Endothelial cell of umbilical vein (primary cell): ENCODE results near the gene STUM. TPM values are rescaled to one million over a fixed set of nuclear protein-coding genes. Genes with fewer than 3 reads are reported as not detected.

Experiments
- BruUV-seq: library from RNA; stranded (reverse); fragments of 400-500 nt; replicated peaks from 2 replicates; lab custom pipeline; 2021; lab: Mats Ljungman, UMichigan
- CTCF ChIA-PET: fragments of 300-600, 350-600 bp; sonication (Branson Sonifier 250); formaldehyde crosslinking; loops from one replicate; lab custom pipeline; 2021; ENCODE audit warnings: antibody characterized with exemption, inconsistent platforms; lab: Charles Lee
- POLR2A ChIA-PET: fragments of 300-600, 350-600 bp; sonication (Branson Sonifier 250); formaldehyde crosslinking; loops from one replicate; lab custom pipeline; 2021; ENCODE audit warnings: antibody characterized with exemption, inconsistent platforms; lab: Charles Lee
- DNase-seq: peaks from one replicate; pipeline ENCODE4 v3.0.0-alpha.2; 2011; ENCODE audit warnings: low read depth, low spot score
- FAIRE-seq: peaks from 2 replicates; lab custom pipeline; 2011; peaks lifted over from hg19 to GRCh38; lab: Jason Lieb, UNC
- H2AFZ ChIP-seq: 2 replicates; pipeline ENCODE4 v1.6.0; 2012; ENCODE audit warnings: low read depth, low read length, control low read depth, inconsistent platforms
- H3K27ac ChIP-seq: 2 replicates; pipeline ENCODE4 v1.5.1; 2011; ENCODE audit warnings: low read depth, mild to moderate bottlenecking, control low read depth, low read length, moderate library complexity; ENCODE audit not compliant: insufficient read depth
- H3K27me3 ChIP-seq, 2 experiments: 2 replicates each; pipeline versions ENCODE4 v1.6.0 to v1.6.1; 2011; ENCODE audit warnings: low read length in 2 of 2, mixed read lengths in 1 of 2; ENCODE audit not compliant: control insufficient read depth in 2 of 2, insufficient read depth in 2 of 2
- H3K36me3 ChIP-seq, 2 experiments: 2 replicates in 1 of 2; 3 replicates in 1 of 2; pipeline ENCODE4 v1.5.1; 2011; ENCODE audit warnings: low read length in 2 of 2, mild to moderate bottlenecking in 1 of 2, moderate library complexity in 1 of 2; ENCODE audit not compliant: control insufficient read depth in 2 of 2, insufficient read depth in 2 of 2; ENCODE audit errors: extremely low read depth in 1 of 2
- H3K4me1 ChIP-seq: 3 replicates; pipeline ENCODE4 v1.5.1; 2011; ENCODE audit warnings: mild to moderate bottlenecking, low read length; ENCODE audit not compliant: control insufficient read depth, insufficient read depth; ENCODE audit errors: extremely low read depth
- H3K4me2 ChIP-seq: 2 replicates; pipeline ENCODE4 v1.6.1; 2011; ENCODE audit warnings: low read length, control low read depth, mixed read lengths; ENCODE audit not compliant: insufficient read depth
- H3K4me3 ChIP-seq, 3 experiments: fragments of 200-600 bp in 1 of 3; sonication (generic), shearing (Covaris generic) in 1 of 3; replicated peaks in 1 of 3; 2 replicates each; pipeline ENCODE4 v1.5.1; 2011 to 2016; ENCODE audit warnings: control low read depth in 3 of 3, low read length in 3 of 3, mild to moderate bottlenecking in 2 of 3, inconsistent platforms in 1 of 3, low read depth in 1 of 3, moderate library complexity in 1 of 3; ENCODE audit not compliant: insufficient read depth in 1 of 3
- H3K79me2 ChIP-seq: 2 replicates; pipeline ENCODE4 v1.6.0; 2012; ENCODE audit warnings: low read length, inconsistent platforms; ENCODE audit not compliant: control insufficient read depth, insufficient read depth
- H3K9ac ChIP-seq: replicated peaks from 2 replicates; pipeline ENCODE3; 2011; ENCODE audit warnings: low read length, control low read depth; ENCODE audit not compliant: insufficient read depth; ENCODE audit errors: extremely low read depth
- H3K9me1 ChIP-seq: replicated peaks from 3 replicates; pipeline ENCODE4 v1.6.0; 2011; ENCODE audit warnings: mild to moderate bottlenecking, low read length; ENCODE audit not compliant: control insufficient read depth, insufficient read depth; ENCODE audit errors: extremely low read depth
- H3K9me3 ChIP-seq: replicated peaks from 2 replicates; pipeline ENCODE4 v1.5.1; 2012; ENCODE audit warnings: low read length, inconsistent platforms; ENCODE audit not compliant: control insufficient read depth, insufficient read depth
- H4K20me1 ChIP-seq: replicated peaks from 2 replicates; pipeline ENCODE3; 2011; ENCODE audit warnings: mild to moderate bottlenecking, low read length; ENCODE audit not compliant: control insufficient read depth, insufficient read depth; ENCODE audit errors: extremely low read depth
- CTCF ChIP-seq, 2 donors: IDR thresholded peaks; 1 replicate in 1 of 2; 2 replicates in 1 of 2; pipeline ENCODE4 v1.5.1; 2011; ENCODE audit warnings: low read length in 2 of 2, mild to moderate bottlenecking in 2 of 2, moderate library complexity in 2 of 2, control low read depth in 1 of 2, inconsistent platforms in 1 of 2, low read depth in 1 of 2; ENCODE audit not compliant: insufficient read depth in 1 of 2; ENCODE audit errors: extremely low read depth in 1 of 2
- EZH2 ChIP-seq: IDR thresholded peaks from 2 replicates; pipeline ENCODE4 v1.6.1; 2012; ENCODE audit warnings: borderline replicate concordance, low read depth, mild to moderate bottlenecking, moderate library complexity, low read length, inconsistent platforms; ENCODE audit not compliant: severe bottlenecking
- FOS ChIP-seq: IDR thresholded peaks from 2 replicates; pipeline ENCODE4 v1.6.1; 2011; ENCODE audit warnings: mild to moderate bottlenecking, low read length, moderate library complexity, borderline replicate concordance; ENCODE audit not compliant: insufficient read depth
- GATA2 ChIP-seq: IDR thresholded peaks from 2 replicates; pipeline ENCODE4 v1.7.0; 2011; ENCODE audit warnings: low read depth, mild to moderate bottlenecking, moderate library complexity, mixed read lengths, low read length; ENCODE audit not compliant: insufficient read length, insufficient read depth
- JUN ChIP-seq: IDR thresholded peaks from 2 replicates; pipeline ENCODE4 v1.6.1; 2011; ENCODE audit warnings: borderline replicate concordance, low read depth; ENCODE audit not compliant: insufficient read length, insufficient read depth
- MYC ChIP-seq: IDR thresholded peaks from one replicate; pipeline ENCODE4 v1.6.1; 2011; ENCODE audit warnings: mild to moderate bottlenecking, low read depth, low read length
- POLR2A ChIP-seq: IDR thresholded peaks from 2 replicates; pipeline ENCODE4 v1.6.1; 2012; ENCODE audit warnings: low read depth, mild to moderate bottlenecking, control low read depth, low read length
- POLR2AphosphoS5 ChIP-seq: IDR thresholded peaks from 2 replicates; pipeline ENCODE4 v1.6.1; 2012; ENCODE audit warnings: low read depth, mild to moderate bottlenecking, control low read depth, low read length, moderate library complexity; ENCODE audit not compliant: insufficient read depth
- dilution Hi-C: fragments of 300-500 bp; cut with MboI; formaldehyde crosslinking; loops from one replicate; pipeline ENCODE4 v1.15.0; 2019; ENCODE audit warnings: low sequenced_read_pairs; ENCODE audit not compliant: extremely low pct_ligation_motif_present
- intact Hi-C: fragments of 100-400 bp; cut with micrococcal nuclease; formaldehyde crosslinking; loops from one replicate; pipeline ENCODE4 v1.10.0; 2022
- polyA plus RNA-seq, 4 experiments: library from polyadenylated mRNA; depleted of rRNA in 3 of 4; stranded (reverse) in 3 of 4; unstranded in 1 of 4; fragments of >200 nt; gene quantifications; 2 replicates each; pipeline versions ENCODE4 v1.2.1 to v1.2.3, GENCODE V29; 2011 to 2012; ENCODE audit warnings: missing spikeins in 1 of 4
- total RNA-seq: library from RNA; stranded (reverse); gene quantifications from 2 replicates; pipeline ENCODE4 v1.2.3, GENCODE V29; 2021
- TF ChIP-seq, protein P1 (sequence below): IDR thresholded peaks from 2 replicates; pipeline ENCODE4 v1.6.1; 2011; ENCODE audit not compliant: insufficient read depth, insufficient read length

Gene STUM
- total and polyA plus RNA-seq, 2 donors (not counting 3 experiments of a cell fraction or from before 2014, with no cell fraction given), result not detected

DNA sequence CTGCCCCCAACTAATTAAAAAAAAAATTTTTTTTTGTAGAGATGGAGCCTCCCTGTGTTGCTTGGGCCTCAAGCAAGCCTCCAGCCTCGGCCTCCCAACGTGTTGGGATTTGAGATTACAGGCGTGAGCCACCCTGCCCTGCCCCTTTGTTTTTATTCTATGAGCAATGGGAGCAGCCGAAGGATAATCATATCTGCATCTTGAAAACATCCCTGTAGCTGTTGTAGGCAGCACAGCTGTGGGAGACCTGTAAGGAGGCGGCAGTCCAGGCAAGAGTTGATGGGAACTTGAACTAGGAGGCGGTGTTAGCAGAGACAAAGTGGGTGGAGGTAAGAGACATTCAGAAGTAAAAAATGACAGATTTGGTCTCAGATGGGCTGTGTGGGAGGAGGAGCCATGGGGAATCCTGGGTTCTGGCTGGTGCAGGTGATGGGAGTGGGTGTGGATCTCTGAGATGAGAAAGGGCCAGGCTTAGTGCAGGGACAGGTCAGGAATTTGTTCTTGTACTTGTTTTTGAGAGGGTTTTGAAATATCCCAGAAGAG is 31.3 kb downstream of the STUM start:
- Histone ChIP-seq H3K36me3 (no peaks in the 10 kb centered on the region), H2AFZ (no peak overlapping the region), H3K9me1 (no peaks in the 10 kb centered on the region), H4K20me1 (no peaks in the 10 kb centered on the region), H3K27me3 (no peaks in the 10 kb centered on the region), H3K79me2 (no peaks in the 10 kb centered on the region), H3K4me1 (no peaks in the 10 kb centered on the region), H3K4me2 (no peak overlapping the region), H3K9ac (no peak overlapping the region), H3K27ac (no peak overlapping the region), H3K4me3 (no peak overlapping the region), H3K9me3 (no peaks in the 10 kb centered on the region)
- BruUV-seq, result no TSS peak
- ChIA-PET CTCF (no interaction called here), POLR2A (no interaction called here)
- intact Hi-C loops, result no loop called here
- dilution Hi-C loops, result no loop called here
- DNase-seq, result no peak
- FAIRE-seq, result no peak
- no peak for TF ChIP-seq JUN
- TF ChIP-seq, protein P1, sequence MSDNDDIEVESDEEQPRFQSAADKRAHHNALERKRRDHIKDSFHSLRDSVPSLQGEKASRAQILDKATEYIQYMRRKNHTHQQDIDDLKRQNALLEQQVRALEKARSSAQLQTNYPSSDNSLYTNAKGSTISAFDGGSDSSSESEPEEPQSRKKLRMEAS, result no peak
- TF ChIP-seq POLR2A, result no peak
- TF ChIP-seq MYC, result no peak
- TF ChIP-seq EZH2, result no peak
- no peak for TF ChIP-seq CTCF (IDR thresholded peaks at IDR 0.05; ENCODE audit: extremely low read depth in 1 of 2, insufficient read depth in 1 of 2, low read depth in 1 of 2, low read length in 2 of 2)
- no peak for TF ChIP-seq GATA2
- TF ChIP-seq FOS, result no peak
- no peak for TF ChIP-seq POLR2AphosphoS5
